HFFc6 (cell line): ENCODE data around the gene SUDS3. TPM values are rescaled to one million over a fixed set of nuclear protein-coding genes. Genes with fewer than 3 reads are reported as not detected.

ENCODE experiments used
- DNase-seq: peaks from one replicate; pipeline ENCODE4 v3.0.0-alpha.2; 2018
- H3K27ac Mint-ChIP-seq: 2 replicates; pipeline ENCODE4 v1.8.0; 2020; ENCODE audit warnings: mild to moderate bottlenecking, mixed read lengths
- H3K27me3 Mint-ChIP-seq: 2 replicates; pipeline ENCODE4 v1.8.0; 2021; ENCODE audit warnings: mild to moderate bottlenecking, moderate library complexity, mixed read lengths; ENCODE audit not compliant: insufficient read depth
- H3K36me3 Mint-ChIP-seq: 2 replicates; pipeline ENCODE4 v1.8.0; 2021; ENCODE audit warnings: low read depth, mixed read lengths
- H3K4me1 Mint-ChIP-seq: 2 replicates; pipeline ENCODE4 v1.8.0; 2020; ENCODE audit warnings: low read depth, mixed read lengths
- H3K4me3 Mint-ChIP-seq: 2 replicates; pipeline ENCODE4 v1.8.0; 2020; ENCODE audit warnings: mild to moderate bottlenecking, moderate library complexity, mixed read lengths
- H3K9me3 Mint-ChIP-seq: 2 replicates; pipeline ENCODE4 v1.8.0; 2020; ENCODE audit warnings: mild to moderate bottlenecking, mixed read lengths
- CTCF ChIP-seq: fragments of 200-600 bp; sonication (generic); IDR thresholded peaks from 2 replicates; pipeline ENCODE4 v1.5.0; 2021; ENCODE audit warnings: antibody characterized with exemption, mild to moderate bottlenecking
- total RNA-seq, 6 experiments: library from RNA; stranded (reverse); fragmentation: NEBNext Ultra II Directional; extraction: Animal tissue kit (Norgen Biotek cat#: 25700); gene quantifications; 2 replicates in 1 of 6; 3 replicates in 5 of 6; pipeline ENCODE4 v1.2.3, GENCODE V29; 2021

Gene SUDS3
- total RNA-seq, 6 experiments from 2014 or later, result 20.5 to 23.4 (median 22.8) TPM

- peak; percentile 11 for DNase-seq
- H3K4me3 Mint-ChIP-seq, result peak overlapping the region; percentile 43
- no peaks in the 10 kb centered on the region for H3K27me3 Mint-ChIP-seq
Measured at GRCh38 chr12:118436002-118436730, 59.8 kb downstream of the SUDS3 start.

DNA sequence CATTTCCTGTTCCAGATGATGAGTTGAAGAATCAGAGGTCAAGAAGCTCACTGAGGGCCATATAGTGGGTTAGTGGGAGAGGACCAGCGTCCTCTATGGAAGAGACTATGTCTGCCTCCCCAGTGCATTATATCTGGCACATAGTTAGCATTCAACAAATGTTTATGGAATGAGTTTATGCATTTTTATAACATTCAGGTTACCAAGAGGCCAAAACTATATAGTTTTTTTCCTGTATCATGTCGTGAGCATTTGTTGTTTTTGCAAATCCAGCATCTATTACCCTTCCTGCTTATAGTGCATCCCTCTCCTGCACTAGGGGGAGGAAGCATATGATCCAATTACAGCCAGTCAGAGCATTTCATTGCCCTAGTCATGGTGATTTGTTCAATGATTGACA, 60.6 kb downstream of the SUDS3 start:
- no peaks in the 10 kb centered on the region for H3K9me3 Mint-ChIP-seq
- H3K36me3 Mint-ChIP-seq, result no peaks in the 10 kb centered on the region
- peak; percentile 86 for DNase-seq
- peak overlapping the region; percentile 56 for H3K4me3 Mint-ChIP-seq
- peak overlapping the region; percentile 81 for H3K27ac Mint-ChIP-seq
- TF ChIP-seq CTCF, result peak; percentile 17; the same call in 1 of the 2 replicates
- no peaks in the 10 kb centered on the region for H3K27me3 Mint-ChIP-seq
- H3K4me1 Mint-ChIP-seq, result peaks cover 76% of the 10 kb centered on the region

More at GRCh38 chr12:118436002-118436730, 59.8 kb downstream of the SUDS3 start:
- peak; percentile 74 for TF ChIP-seq CTCF
- no peaks in the 10 kb centered on the region for H3K36me3 Mint-ChIP-seq
- H3K4me1 Mint-ChIP-seq, result peaks cover 75% of the 10 kb centered on the region
- peak overlapping the region; percentile 67 for H3K27ac Mint-ChIP-seq
- H3K9me3 Mint-ChIP-seq, result no peaks in the 10 kb centered on the region

- H3K4me3 Mint-ChIP-seq, result no peak overlapping the region
- TF ChIP-seq CTCF, result no peak
- no peak overlapping the region for H3K27ac Mint-ChIP-seq
- H3K9me3 Mint-ChIP-seq, result no peaks in the 10 kb centered on the region
- H3K4me1 Mint-ChIP-seq, result peaks cover 64% of the 10 kb centered on the region
- no peak for DNase-seq
- no peaks in the 10 kb centered on the region for H3K27me3 Mint-ChIP-seq
- H3K36me3 Mint-ChIP-seq, result 0 out of 2 replicates have a peak, but pooled peaks cover 4% of the 10 kb centered on the region
Measured at GRCh38 chr12:118439068-118439467, 62.7 kb downstream of the SUDS3 start.

DNA sequence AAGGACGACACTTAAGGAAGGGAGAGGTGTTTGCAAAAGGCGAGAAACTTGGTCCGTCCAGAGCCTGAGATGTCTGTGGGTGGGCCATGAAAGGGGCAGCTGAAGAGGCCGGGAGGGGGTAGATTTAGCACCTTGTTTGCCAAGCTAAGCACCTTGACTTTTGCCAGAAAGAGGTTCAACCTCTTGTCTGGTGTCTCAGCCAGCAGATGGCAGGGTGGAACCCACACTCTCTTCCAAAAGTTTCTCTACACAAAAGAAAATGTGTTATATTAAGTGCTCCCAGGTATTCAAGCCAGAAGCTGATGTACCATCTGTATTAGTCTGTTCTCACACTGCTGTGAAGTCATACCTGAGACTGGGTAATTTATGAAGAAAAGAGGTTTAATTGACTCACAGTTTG, 69.9 kb downstream of the SUDS3 start:
- H3K27ac Mint-ChIP-seq, result no peak overlapping the region
- no peaks in the 10 kb centered on the region for H3K9me3 Mint-ChIP-seq
- peak; percentile 48; the same call in 1 of the 2 replicates for TF ChIP-seq CTCF
- DNase-seq, result no peak
- no peak overlapping the region for H3K4me3 Mint-ChIP-seq
- peaks cover 12% of the 10 kb centered on the region for H3K4me1 Mint-ChIP-seq
- H3K36me3 Mint-ChIP-seq, result 0 out of 2 replicates have a peak, but pooled peaks cover 4% of the 10 kb centered on the region
- H3K27me3 Mint-ChIP-seq, result peaks cover 5% of the 10 kb centered on the region

DNA sequence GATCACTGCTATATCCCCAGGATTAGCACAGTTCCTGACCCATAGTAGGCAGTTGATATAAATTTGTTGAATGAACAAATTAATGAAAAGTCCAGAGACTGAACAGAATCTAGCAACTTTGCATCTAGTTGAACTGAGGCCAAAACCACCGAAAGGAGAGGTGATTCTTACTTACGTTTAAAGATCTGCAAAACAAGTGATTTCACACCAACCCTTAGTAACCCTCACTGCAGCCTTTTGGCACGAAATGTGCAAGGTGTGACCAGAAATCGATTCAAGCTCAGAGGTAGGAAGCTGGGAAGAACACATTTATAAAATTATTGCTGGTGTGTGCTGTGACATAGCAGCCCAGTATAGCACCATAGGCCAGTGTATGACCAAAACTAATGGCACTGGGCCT, 70.8 kb downstream of the SUDS3 start:
- no peak overlapping the region for H3K4me3 Mint-ChIP-seq
- peaks cover 5% of the 10 kb centered on the region for H3K27me3 Mint-ChIP-seq
- no peaks in the 10 kb centered on the region for H3K9me3 Mint-ChIP-seq
- peaks cover 5% of the 10 kb centered on the region for H3K4me1 Mint-ChIP-seq
- H3K27ac Mint-ChIP-seq, result no peak overlapping the region
- no peak for DNase-seq
- no peak for TF ChIP-seq CTCF
- 0 out of 2 replicates have a peak, but pooled peaks cover 4% of the 10 kb centered on the region for H3K36me3 Mint-ChIP-seq
